ENCODE results near the gene ARL16. TPM values are rescaled to one million over a fixed set of nuclear protein-coding genes. Genes with fewer than 3 reads are reported as not detected.

The ARL16 gene
- polyA plus RNA-seq, 1 donor from 2014 or later: 156 TPM

GRCh38 chr17:81713004-81713555, 29.5 kb upstream of the ARL16 start:
- TF ChIP-seq TAF1 (IDR thresholded peaks at IDR 0.05; ENCODE audit: low read depth) (no peak), REST (IDR thresholded peaks at IDR 0.05; ENCODE audit: borderline replicate concordance) (no peak), RAD21 (conservative IDR thresholded peaks at IDR 0.05) (no peak), SMC3 (conservative IDR thresholded peaks at IDR 0.05; ENCODE audit: poor library complexity) (no peak), MXI1 (conservative IDR thresholded peaks at IDR 0.05; ENCODE audit: poor library complexity, severe bottlenecking) (no peak), POLR2AphosphoS5 (IDR thresholded peaks at IDR 0.05) (no peak), EZH2 (IDR thresholded peaks at IDR 0.05; ENCODE audit: borderline replicate concordance, insufficient read depth, low read length, poor library complexity, severe bottlenecking) (no peak), CTCF (IDR thresholded peaks at IDR 0.05; ENCODE audit: poor library complexity, severe bottlenecking) (no peak), EP300 (conservative IDR thresholded peaks at IDR 0.05; ENCODE audit: poor library complexity, severe bottlenecking) (no peak)
- no peaks in the 10 kb centered on the region for H3F3A ChIP-seq (ENCODE audit: insufficient read depth, low read length, poor library complexity, severe bottlenecking)
- no peak overlapping the region for H2AFZ ChIP-seq (ENCODE audit: low read depth, low read length)
- H3K36me3 ChIP-seq (ENCODE audit: insufficient read depth, low read length): no peaks in the 10 kb centered on the region
- H3K9me2 ChIP-seq (ENCODE audit: insufficient read depth, low read length): no peaks in the 10 kb centered on the region
- H3K27me3 ChIP-seq (ENCODE audit: insufficient read depth, low read depth, low read length): peaks cover 8% of the 10 kb centered on the region
- H4K20me1 ChIP-seq (ENCODE audit: insufficient read depth): no peaks in the 10 kb centered on the region
- H3K9ac ChIP-seq (ENCODE audit: low read length): peak overlapping the region; percentile 42
- H3K9me3 ChIP-seq (ENCODE audit: low read length): no peaks in the 10 kb centered on the region
- H3K4me2 ChIP-seq (ENCODE audit: low read length): peak overlapping the region; percentile 51
- no peak overlapping the region for H3K27ac ChIP-seq (ENCODE audit: low read length)
- H3K4me3 ChIP-seq (ENCODE audit: low read length): peak overlapping the region; percentile 68
- no peaks in the 10 kb centered on the region for H3K79me2 ChIP-seq (replicated peaks; ENCODE audit: insufficient read depth, low read length)

- Histone ChIP-seq H3K4me3 (ENCODE audit: low read length) (peak overlapping the region; percentile 68), H3K4me2 (ENCODE audit: low read length) (peak overlapping the region; percentile 51), H2AFZ (ENCODE audit: low read depth, low read length) (no peak overlapping the region), H3K36me3 (ENCODE audit: insufficient read depth, low read length) (no peaks in the 10 kb centered on the region), H3K27me3 (ENCODE audit: insufficient read depth, low read depth, low read length) (peaks cover 8% of the 10 kb centered on the region), H3K79me2 (replicated peaks; ENCODE audit: insufficient read depth, low read length) (no peaks in the 10 kb centered on the region), H3K9ac (ENCODE audit: low read length) (peak overlapping the region; percentile 42), H3K9me2 (ENCODE audit: insufficient read depth, low read length) (no peaks in the 10 kb centered on the region), H4K20me1 (ENCODE audit: insufficient read depth) (no peaks in the 10 kb centered on the region), H3F3A (ENCODE audit: insufficient read depth, low read length, poor library complexity, severe bottlenecking) (no peaks in the 10 kb centered on the region), H3K27ac (ENCODE audit: low read length) (no peak overlapping the region), H3K9me3 (ENCODE audit: low read length) (no peaks in the 10 kb centered on the region)
- peak; percentile 6 for TF ChIP-seq EP300 (conservative IDR thresholded peaks at IDR 0.05; ENCODE audit: poor library complexity, severe bottlenecking)
- no peak for TF ChIP-seq RAD21 (conservative IDR thresholded peaks at IDR 0.05)
Observed at GRCh38 chr17:81712468-81713003, 28.9 kb upstream of the ARL16 start.

Data from neural cell (in vitro differentiated cells).